Measurements from ENCODE around the gene PPP6R2. TPM values are rescaled to one million over a fixed set of nuclear protein-coding genes. Genes with fewer than 3 reads are reported as not detected.

PPP6R2 gene
- total RNA-seq, 1 donor from 2014 or later, result 65.4 TPM

- no peak for DNase-seq (ENCODE audit: low spot score)
Observed at GRCh38 chr22:50304528-50305392, 38.4 kb upstream of the PPP6R2 start.

GRCh38 chr22:50305393-50305922 is 37.7 kb upstream of the PPP6R2 start:
- no peak for DNase-seq (ENCODE audit: low spot score)
- ATAC-seq, result peak; percentile 10

More at GRCh38 chr22:50304528-50305392, 38.4 kb upstream of the PPP6R2 start:
- ATAC-seq, result no peak

- peak; percentile 66 for ATAC-seq
Observed at GRCh38 chr22:50305923-50306566, 37.1 kb upstream of the PPP6R2 start.

GRCh38 chr22:50306753-50307749 is 36.1 kb upstream of the PPP6R2 start, which contains the start of gene PLXNB2:
PLXNB2 (minus strand) TSS chr22:50307646; CDS start chr22:50290584, 17,062 bp downstream.
- ATAC-seq (peak; percentile 66), DNase-seq (ENCODE audit: low spot score) (peak; percentile 83)

More at GRCh38 chr22:50305923-50306566, 37.1 kb upstream of the PPP6R2 start:
- DNase-seq (ENCODE audit: low spot score), result peak; percentile 88

GRCh38 chr22:50307890-50308596 is 35.1 kb upstream of the PPP6R2 start:
- no peak for ATAC-seq

GRCh38 chr22:50308597-50308935 is 34.6 kb upstream of the PPP6R2 start:
- DNase-seq (ENCODE audit: low spot score) (no peak), ATAC-seq (peak; percentile 11)

More at GRCh38 chr22:50307890-50308596, 35.1 kb upstream of the PPP6R2 start:
- no peak for DNase-seq (ENCODE audit: low spot score)

- no peak for DNase-seq (ENCODE audit: low spot score)
- ATAC-seq, result no peak
Observed at GRCh38 chr22:50308986-50309600, 34.0 kb upstream of the PPP6R2 start.

GRCh38 chr22:50309601-50309991 is 33.5 kb upstream of the PPP6R2 start:
- ATAC-seq, result no peak
- no peak for DNase-seq (ENCODE audit: low spot score)

- no peak for ATAC-seq
- DNase-seq (ENCODE audit: low spot score), result no peak
Observed at GRCh38 chr22:50310031-50310722, 33.0 kb upstream of the PPP6R2 start.

- no peak for DNase-seq (ENCODE audit: low spot score)
- no peak for ATAC-seq
Observed at GRCh38 chr22:50310949-50311444, 32.1 kb upstream of the PPP6R2 start.

- DNase-seq (ENCODE audit: low spot score), result no peak
Observed at GRCh38 chr22:50311606-50312351, 31.3 kb upstream of the PPP6R2 start.

GRCh38 chr22:50312371-50312770 is 30.8 kb upstream of the PPP6R2 start:
- DNase-seq (ENCODE audit: low spot score) (no peak), ATAC-seq (no peak)

More at GRCh38 chr22:50311606-50312351, 31.3 kb upstream of the PPP6R2 start:
- ATAC-seq, result no peak

- ATAC-seq (no peak), DNase-seq (ENCODE audit: low spot score) (no peak)
Observed at GRCh38 chr22:50313021-50313420, 30.1 kb upstream of the PPP6R2 start.

GRCh38 chr22:50313600-50313999 is 29.5 kb upstream of the PPP6R2 start:
- DNase-seq (ENCODE audit: low spot score) (no peak), ATAC-seq (no peak)

GRCh38 chr22:50314081-50314454 is 29.1 kb upstream of the PPP6R2 start:
- no peak for DNase-seq (ENCODE audit: low spot score)
- no peak for ATAC-seq

- DNase-seq (ENCODE audit: low spot score) (peak; percentile 45), ATAC-seq (peak; percentile 53)
Observed at GRCh38 chr22:50314455-50315288, 28.5 kb upstream of the PPP6R2 start.

Measured in left lobe of liver (tissue), 2 donors.